GM12878 (cell line): ENCODE data around the gene ANKRD55. TPM values are rescaled to one million over a fixed set of nuclear protein-coding genes. Genes with fewer than 3 reads are reported as not detected.
"Not testable (repeated sequence)": the region's sequence is repeated elsewhere in the genome, so short reads cannot be mapped to it uniquely, and the experiment has no call there.

Source experiments
- ATAC-seq: fragments of 200-7000 bp; cut with Tn5 transposase; 3 replicates; pipeline ENCODE4 v1.9.1; 2020; ENCODE audit warnings: mild to moderate bottlenecking, moderate library complexity
- BruUV-seq: library from RNA; stranded (reverse); fragments of 400-500 nt; replicated peaks from 2 replicates; lab custom pipeline; 2021; lab: Mats Ljungman, UMichigan
- CTCF ChIA-PET: fragments of 300-600 bp; sonication (Branson Sonifier 250); formaldehyde crosslinking; extraction: SDS; loops from one replicate; lab custom pipeline; 2021; ENCODE audit warnings: inconsistent platforms; lab: Yijun Ruan, JAX
- POLR2A ChIA-PET: fragments of 350-600 bp; formaldehyde crosslinking; extraction: SDS; loops from one replicate; lab custom pipeline; 2021; ENCODE audit warnings: inconsistent platforms; lab: Charles Lee
- RAD21 ChIA-PET: fragments of 300-600 bp; sonication (Branson Sonifier 250); formaldehyde crosslinking; loops from one replicate; lab custom pipeline; 2023; ENCODE audit warnings: antibody characterized with exemption; ENCODE audit not compliant: unreplicated experiment; lab: Charles Lee
- SMC1A ChIA-PET: fragments of 300-600 bp; sonication (Branson Sonifier 250); formaldehyde crosslinking; loops from one replicate; lab custom pipeline; 2023; ENCODE audit not compliant: unreplicated experiment, uncharacterized antibody; lab: Charles Lee
- DNase-seq: peaks from one replicate; pipeline ENCODE4 v3.0.0-alpha.2; 2011; ENCODE audit warnings: low read depth, low spot score
- FAIRE-seq: peaks from 3 replicates; lab custom pipeline; 2011; peaks lifted over from hg19 to GRCh38; lab: Jason Lieb, UNC
- H2AFZ ChIP-seq: 2 replicates; pipeline ENCODE4 v1.6.0; 2011; ENCODE audit warnings: low read depth, low read length, control low read depth; ENCODE audit not compliant: control insufficient read depth
- H3K27ac ChIP-seq: 2 replicates; pipeline ENCODE4 v1.5.1; 2011; ENCODE audit warnings: control low read depth; ENCODE audit not compliant: control insufficient read depth, insufficient read depth
- H3K27me3 ChIP-seq, 2 experiments: replicated peaks in 1 of 2; 2 replicates each; pipeline versions ENCODE4 v1.6.0 to v1.6.1; 2011; ENCODE audit warnings: low read length in 1 of 2; ENCODE audit not compliant: control insufficient read depth in 2 of 2, insufficient read depth in 2 of 2
- H3K36me3 ChIP-seq, 2 experiments: 2 replicates each; pipeline ENCODE4 v1.5.1; 2011; ENCODE audit warnings: low read length in 1 of 2; ENCODE audit not compliant: control insufficient read depth in 2 of 2, insufficient read depth in 2 of 2
- H3K4me1 ChIP-seq: 2 replicates; pipeline ENCODE4 v1.6.1; 2011; ENCODE audit warnings: mild to moderate bottlenecking, low read length, moderate library complexity, mixed read lengths; ENCODE audit not compliant: control insufficient read depth, insufficient read depth
- H3K4me2 ChIP-seq: 2 replicates; pipeline ENCODE4 v1.6.0; 2011; ENCODE audit warnings: control low read depth; ENCODE audit not compliant: control insufficient read depth, insufficient read depth
- H3K4me3 ChIP-seq: fragments of 200-600 bp; sonication (generic); 2 replicates; pipeline ENCODE4 v1.5.1; 2016
- H3K79me2 ChIP-seq: 2 replicates; pipeline ENCODE4 v1.6.0; 2011; ENCODE audit warnings: low read length; ENCODE audit not compliant: control insufficient read depth, insufficient read depth
- H3K9ac ChIP-seq: 2 replicates; pipeline ENCODE4 v1.8.0; 2011; ENCODE audit warnings: low read length, control low read depth, mixed read lengths; ENCODE audit not compliant: control insufficient read depth, insufficient read depth
- H3K9me3 ChIP-seq: replicated peaks from 3 replicates; pipeline ENCODE4 v1.5.1; 2011; ENCODE audit warnings: mild to moderate bottlenecking, low read length; ENCODE audit not compliant: control insufficient read depth, insufficient read depth
- H4K20me1 ChIP-seq: 2 replicates; pipeline ENCODE4 v1.6.0; 2011; ENCODE audit not compliant: control insufficient read depth, insufficient read depth
- ATF2 ChIP-seq: IDR thresholded peaks from 2 replicates; pipeline ENCODE4 v1.6.1; 2012; ENCODE audit warnings: low read length, inconsistent platforms
- CHD1 ChIP-seq: IDR thresholded peaks from 2 replicates; pipeline ENCODE4 v1.6.1; 2012; ENCODE audit warnings: low read depth, low read length, improper control_type of control experiment
- EGR1 ChIP-seq, 2 experiments: IDR thresholded peaks; 1 replicate in 1 of 2; 2 replicates in 1 of 2; pipeline ENCODE4 v1.6.1; 2011 to 2012; ENCODE audit warnings: low read depth in 2 of 2, low read length in 2 of 2, borderline replicate concordance in 1 of 2, mild to moderate bottlenecking in 1 of 2, moderate library complexity in 1 of 2
- EZH2 ChIP-seq: IDR thresholded peaks from 2 replicates; pipeline ENCODE4 v1.6.1; 2012; ENCODE audit warnings: low read depth, mild to moderate bottlenecking, control low read depth, inconsistent platforms, low read length, borderline replicate concordance; ENCODE audit not compliant: control insufficient read depth
- PRDM15 ChIP-seq: fragments of 450-650 bp; formaldehyde crosslinking; IDR thresholded peaks from 2 replicates; pipeline ENCODE4 v1.4.0; 2020; ENCODE audit warnings: mild to moderate bottlenecking, moderate library complexity
- RAD51 ChIP-seq: fragments of 450-650 bp; IDR thresholded peaks from 2 replicates; pipeline ENCODE4 v1.6.1; 2016; ENCODE audit warnings: moderate library complexity, mild to moderate bottlenecking, inconsistent platforms
- WGBS: methylation state at CpG from one replicate; pipeline ENCODE4 v1.1.6; 2016; ENCODE audit warnings: low lambda C conversion rate; ENCODE audit not compliant: insufficient replicate concordance, insufficient coverage; ENCODE audit errors: missing lambda C conversion rate; 5-methylcytosine and 5-hydroxymethylcytosine counted together
- in situ Hi-C: fragments of 300-500 bp; cut with MboI; formaldehyde crosslinking; loops from 9 replicates; pipeline ENCODE4 v1.14.3; 2018; ENCODE audit warnings: mixed read lengths
- intact Hi-C: fragments of 100-400 bp; cut with micrococcal nuclease; formaldehyde crosslinking; loops from one replicate; pipeline ENCODE4 v1.14.2; 2022; ENCODE audit not compliant: unreplicated experiment
- polyA plus RNA-seq, 11 experiments: library from polyadenylated mRNA; depleted of rRNA in 4 of 11; unstranded in 6 of 11; stranded (reverse) in 5 of 11; fragments of >200 nt; fragmentation: Nextera tagmentation in 4 of 11; fragmentation: Illumina TruSeq in 1 of 11; extraction: Ambion mirVana in 4 of 11; extraction: Trizol in 1 of 11; gene quantifications; 1 replicate in 1 of 11; 2 replicates in 10 of 11; pipeline versions ENCODE4 v1.2.1 to v1.2.3, GENCODE V29; 2011 to 2016; ENCODE audit warnings: inconsistent platforms in 2 of 11, missing spikeins in 2 of 11, low read depth in 1 of 11
- total RNA-seq, 4 experiments: library from RNA; depleted of rRNA in 3 of 4; stranded (reverse); fragments of >200 nt in 3 of 4; fragmentation: Illumina TruSeq in 1 of 4; extraction: Trizol in 1 of 4; gene quantifications; 2 replicates each; pipeline versions ENCODE4 v1.2.1 to v1.2.3, GENCODE V29; 2013 to 2021
- TF ChIP-seq, protein P1 (sequence below): IDR thresholded peaks from 2 replicates; pipeline ENCODE4 v1.6.1; 2011; ENCODE audit warnings: low read depth, mild to moderate bottlenecking, low read length, moderate library complexity, borderline replicate concordance; ENCODE audit errors: extremely low read depth
- TF ChIP-seq, protein P2 (sequence below): fragments of 450-650 bp; IDR thresholded peaks from 2 replicates; pipeline ENCODE4 v1.6.1; 2017; ENCODE audit warnings: mild to moderate bottlenecking, moderate library complexity

Gene ANKRD55
- total and polyA plus RNA-seq, 10 of the 15 experiments (the other 5 are each of a cell fraction or from before 2014, with no cell fraction given) = 0.04 TPM; not detected in 9

GRCh38 chr5:56158331-56158960 lies 74.7 kb downstream of the ANKRD55 start (continued):
- TF ChIP-seq ATF2 (no peak), RAD51 (no peak), PRDM15 (CRISPR knock-in tag) (no peak), CHD1 (no peak), EGR1 (IDR thresholded peaks at IDR 0.05; ENCODE audit: borderline replicate concordance in 1 of 2, low read depth in 2 of 2, low read length in 2 of 2) (no peak), EZH2 (no peak)
- TF ChIP-seq, protein P1, sequence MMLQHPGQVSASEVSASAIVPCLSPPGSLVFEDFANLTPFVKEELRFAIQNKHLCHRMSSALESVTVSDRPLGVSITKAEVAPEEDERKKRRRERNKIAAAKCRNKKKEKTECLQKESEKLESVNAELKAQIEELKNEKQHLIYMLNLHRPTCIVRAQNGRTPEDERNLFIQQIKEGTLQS = no peak
- TF ChIP-seq, protein P2, sequence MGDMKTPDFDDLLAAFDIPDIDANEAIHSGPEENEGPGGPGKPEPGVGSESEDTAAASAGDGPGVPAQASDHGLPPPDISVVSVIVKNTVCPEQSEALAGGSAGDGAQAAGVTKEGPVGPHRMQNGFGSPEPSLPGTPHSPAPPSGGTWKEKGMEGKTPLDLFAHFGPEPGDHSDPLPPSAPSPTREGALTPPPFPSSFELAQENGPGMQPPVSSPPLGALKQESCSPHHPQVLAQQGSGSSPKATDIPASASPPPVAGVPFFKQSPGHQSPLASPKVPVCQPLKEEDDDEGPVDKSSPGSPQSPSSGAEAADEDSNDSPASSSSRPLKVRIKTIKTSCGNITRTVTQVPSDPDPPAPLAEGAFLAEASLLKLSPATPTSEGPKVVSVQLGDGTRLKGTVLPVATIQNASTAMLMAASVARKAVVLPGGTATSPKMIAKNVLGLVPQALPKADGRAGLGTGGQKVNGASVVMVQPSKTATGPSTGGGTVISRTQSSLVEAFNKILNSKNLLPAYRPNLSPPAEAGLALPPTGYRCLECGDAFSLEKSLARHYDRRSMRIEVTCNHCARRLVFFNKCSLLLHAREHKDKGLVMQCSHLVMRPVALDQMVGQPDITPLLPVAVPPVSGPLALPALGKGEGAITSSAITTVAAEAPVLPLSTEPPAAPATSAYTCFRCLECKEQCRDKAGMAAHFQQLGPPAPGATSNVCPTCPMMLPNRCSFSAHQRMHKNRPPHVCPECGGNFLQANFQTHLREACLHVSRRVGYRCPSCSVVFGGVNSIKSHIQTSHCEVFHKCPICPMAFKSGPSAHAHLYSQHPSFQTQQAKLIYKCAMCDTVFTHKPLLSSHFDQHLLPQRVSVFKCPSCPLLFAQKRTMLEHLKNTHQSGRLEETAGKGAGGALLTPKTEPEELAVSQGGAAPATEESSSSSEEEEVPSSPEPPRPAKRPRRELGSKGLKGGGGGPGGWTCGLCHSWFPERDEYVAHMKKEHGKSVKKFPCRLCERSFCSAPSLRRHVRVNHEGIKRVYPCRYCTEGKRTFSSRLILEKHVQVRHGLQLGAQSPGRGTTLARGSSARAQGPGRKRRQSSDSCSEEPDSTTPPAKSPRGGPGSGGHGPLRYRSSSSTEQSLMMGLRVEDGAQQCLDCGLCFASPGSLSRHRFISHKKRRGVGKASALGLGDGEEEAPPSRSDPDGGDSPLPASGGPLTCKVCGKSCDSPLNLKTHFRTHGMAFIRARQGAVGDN = no peak

GRCh38 chr5:56157191-56157621 lies 75.9 kb downstream of the ANKRD55 start:
- H3K36me3 ChIP-seq, BruUV-seq, H3K27me3 ChIP-seq, H3K9ac ChIP-seq, FAIRE-seq, H2AFZ ChIP-seq, H3K4me3 ChIP-seq, H3K9me3 ChIP-seq, ATAC-seq, DNase-seq, H3K79me2 ChIP-seq, in situ Hi-C loops, H4K20me1 ChIP-seq, H3K4me2 ChIP-seq, H3K27ac ChIP-seq: not testable (repeated sequence)
- ChIA-PET CTCF (interaction anchor here (1.8 kb wide), 1 partner anchor 44 kb away, joined by 3 read pairs; no protein-coding TSS in a partner anchor), SMC1A (interaction anchor here (1.0 to 5.7 kb wide), 5 partner anchors 10 to 221 kb away, joined by 3 to 22 read pairs (median 4); no protein-coding TSS in a partner anchor), POLR2A (interaction anchor here (1.1 kb wide), 1 partner anchor 9 kb away, joined by 3 read pairs; no protein-coding TSS in a partner anchor), RAD21 (interaction anchor here (0.7 kb wide), 1 partner anchor 64 kb away, joined by 3 read pairs; no protein-coding TSS in a partner anchor)
- H3K4me1 ChIP-seq = peaks cover 26% of the 10 kb centered on the region
- 79% methylated on average over 5 of the region's 5 CpGs for WGBS
- intact Hi-C loops = loop anchor here (2.0 kb wide), 2 partner anchors 34 to 44 kb away; no protein-coding TSS in a partner anchor
